GM10266 (cell line): ENCODE results near the gene PCSK6.

Experiments
- DNase-seq: peaks from one replicate; pipeline ENCODE4 v3.0.0; 2012; ENCODE audit errors: extremely low spot score
- TF ChIP-seq, protein P1 (sequence below): IDR thresholded peaks from 2 replicates; pipeline ENCODE4 v1.5.1; 2012; ENCODE audit warnings: mild to moderate bottlenecking, low read depth; ENCODE audit not compliant: control insufficient read depth, insufficient read depth; ENCODE audit errors: missing control alignments

The PCSK6 gene

DNA sequence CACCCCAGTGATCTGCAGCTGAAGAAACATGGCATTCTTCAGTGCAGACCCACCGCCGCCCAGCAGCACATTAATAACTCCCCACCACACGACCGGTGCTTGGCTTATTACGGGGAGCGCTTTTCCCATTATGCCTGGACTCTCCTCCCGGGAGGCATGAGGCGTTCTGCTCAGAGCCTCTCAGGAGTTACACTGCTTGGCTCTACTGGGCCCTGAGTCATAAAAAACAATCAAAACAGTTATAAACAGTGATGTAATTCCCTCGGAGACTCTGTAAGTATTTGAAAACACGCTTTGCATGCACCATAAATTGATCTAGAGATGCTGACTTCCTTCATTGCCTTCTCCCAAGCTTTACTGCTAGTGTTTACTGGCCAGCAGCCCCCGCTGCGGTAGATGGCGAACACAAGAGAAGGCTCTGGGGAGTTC, 117.3 kb downstream of the PCSK6 start:
- no peak for DNase-seq
- TF ChIP-seq, protein P1, sequence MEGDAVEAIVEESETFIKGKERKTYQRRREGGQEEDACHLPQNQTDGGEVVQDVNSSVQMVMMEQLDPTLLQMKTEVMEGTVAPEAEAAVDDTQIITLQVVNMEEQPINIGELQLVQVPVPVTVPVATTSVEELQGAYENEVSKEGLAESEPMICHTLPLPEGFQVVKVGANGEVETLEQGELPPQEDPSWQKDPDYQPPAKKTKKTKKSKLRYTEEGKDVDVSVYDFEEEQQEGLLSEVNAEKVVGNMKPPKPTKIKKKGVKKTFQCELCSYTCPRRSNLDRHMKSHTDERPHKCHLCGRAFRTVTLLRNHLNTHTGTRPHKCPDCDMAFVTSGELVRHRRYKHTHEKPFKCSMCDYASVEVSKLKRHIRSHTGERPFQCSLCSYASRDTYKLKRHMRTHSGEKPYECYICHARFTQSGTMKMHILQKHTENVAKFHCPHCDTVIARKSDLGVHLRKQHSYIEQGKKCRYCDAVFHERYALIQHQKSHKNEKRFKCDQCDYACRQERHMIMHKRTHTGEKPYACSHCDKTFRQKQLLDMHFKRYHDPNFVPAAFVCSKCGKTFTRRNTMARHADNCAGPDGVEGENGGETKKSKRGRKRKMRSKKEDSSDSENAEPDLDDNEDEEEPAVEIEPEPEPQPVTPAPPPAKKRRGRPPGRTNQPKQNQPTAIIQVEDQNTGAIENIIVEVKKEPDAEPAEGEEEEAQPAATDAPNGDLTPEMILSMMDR, result no peak

DNA sequence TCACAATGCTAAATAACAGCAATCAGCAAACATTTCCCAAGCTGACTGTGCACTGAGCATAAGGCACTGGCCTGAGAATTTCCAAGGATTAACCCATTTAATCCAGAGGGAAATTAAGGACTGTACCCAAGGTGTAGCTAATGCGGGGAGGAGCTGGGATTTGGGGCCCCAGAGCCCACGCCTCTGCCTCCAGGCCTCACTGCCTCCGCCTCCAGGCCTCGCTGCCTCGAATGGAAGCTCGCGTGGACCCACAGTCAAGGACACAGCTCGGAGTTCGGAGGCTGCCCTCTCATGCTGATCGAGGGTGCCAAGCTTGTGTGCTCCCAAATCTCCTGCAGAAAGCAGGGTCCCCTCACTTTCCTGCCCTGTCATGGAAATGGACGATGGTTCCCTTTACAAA, 118.0 kb downstream of the PCSK6 start:
- no peak for DNase-seq
- TF ChIP-seq, protein P1, result no peak

DNA sequence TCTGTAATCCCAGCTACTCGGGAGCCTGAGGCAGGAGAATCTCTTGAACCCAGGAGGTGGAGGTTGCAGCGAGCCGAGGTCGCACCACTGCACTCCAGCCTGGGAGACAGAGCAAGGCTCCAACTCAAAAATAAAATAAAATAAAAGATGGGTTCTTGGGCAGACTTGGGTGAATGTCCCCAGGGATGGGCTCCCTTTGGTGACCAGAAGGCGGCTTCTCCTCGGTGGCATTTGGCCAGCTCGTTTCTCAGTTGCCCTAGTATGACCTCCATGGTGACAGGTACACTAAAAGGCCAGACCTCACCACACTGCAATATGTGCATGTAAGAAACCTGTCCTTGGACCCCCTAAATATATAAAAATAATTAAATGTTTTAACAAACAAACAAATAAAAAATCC, 118.4 kb downstream of the PCSK6 start:
- TF ChIP-seq, protein P1, result no peak
- DNase-seq, result no peak

DNA sequence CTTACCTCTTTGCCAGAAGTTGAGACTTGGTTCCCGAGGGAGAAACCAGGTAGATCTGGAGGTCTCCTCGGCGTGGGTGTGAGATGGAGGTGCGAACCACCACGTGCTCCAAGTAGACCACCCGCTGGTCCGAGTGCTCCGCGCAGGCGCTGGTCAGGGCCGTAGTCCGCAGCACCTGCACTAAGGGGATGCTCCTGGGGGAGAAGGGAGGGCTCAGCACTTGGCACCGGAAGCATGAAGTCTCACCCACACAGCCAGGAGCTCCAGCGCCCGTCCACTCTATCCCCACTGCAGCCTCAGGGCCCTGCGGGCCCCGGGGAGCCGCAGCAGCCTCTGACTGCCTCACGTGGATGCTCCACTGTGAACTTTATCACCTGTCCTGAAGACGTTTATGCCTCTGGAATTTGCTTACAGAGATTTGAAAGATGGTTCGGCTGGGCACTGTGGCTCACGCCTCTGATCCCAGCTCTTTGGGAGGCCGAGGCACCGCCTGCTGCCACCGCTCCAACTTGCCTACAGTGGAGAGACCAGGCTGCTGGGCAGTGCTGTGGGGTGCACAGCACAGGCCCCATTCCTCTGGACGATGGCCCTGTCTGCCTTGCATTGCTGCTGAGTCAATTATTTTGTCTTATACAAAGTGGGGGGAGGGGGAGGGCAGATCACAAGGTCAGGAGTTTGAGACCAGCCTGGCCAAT, 119.0 kb downstream of the PCSK6 start:
- TF ChIP-seq, protein P1, result no peak
- DNase-seq, result no peak

DNA sequence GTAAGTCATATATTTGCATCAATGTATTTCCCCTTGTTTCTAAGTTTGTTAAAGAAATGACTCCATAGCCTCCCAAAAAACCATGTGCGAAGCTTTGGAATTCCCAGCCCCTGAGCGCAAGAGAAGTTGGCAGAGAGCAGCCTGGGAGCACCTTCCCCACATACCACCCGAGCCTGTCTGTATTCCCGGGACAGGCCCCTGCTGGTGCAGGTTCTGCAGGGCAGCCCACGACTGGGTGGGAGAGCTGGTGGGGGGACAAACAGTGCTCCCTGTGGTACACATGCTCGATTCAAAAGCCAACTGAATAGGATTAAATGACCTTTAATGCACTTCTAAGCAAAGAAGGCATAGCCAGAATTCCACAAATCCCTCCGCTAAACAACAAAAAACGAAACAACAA, 119.8 kb downstream of the PCSK6 start:
- no peak for DNase-seq
- TF ChIP-seq, protein P1, result no peak

DNA sequence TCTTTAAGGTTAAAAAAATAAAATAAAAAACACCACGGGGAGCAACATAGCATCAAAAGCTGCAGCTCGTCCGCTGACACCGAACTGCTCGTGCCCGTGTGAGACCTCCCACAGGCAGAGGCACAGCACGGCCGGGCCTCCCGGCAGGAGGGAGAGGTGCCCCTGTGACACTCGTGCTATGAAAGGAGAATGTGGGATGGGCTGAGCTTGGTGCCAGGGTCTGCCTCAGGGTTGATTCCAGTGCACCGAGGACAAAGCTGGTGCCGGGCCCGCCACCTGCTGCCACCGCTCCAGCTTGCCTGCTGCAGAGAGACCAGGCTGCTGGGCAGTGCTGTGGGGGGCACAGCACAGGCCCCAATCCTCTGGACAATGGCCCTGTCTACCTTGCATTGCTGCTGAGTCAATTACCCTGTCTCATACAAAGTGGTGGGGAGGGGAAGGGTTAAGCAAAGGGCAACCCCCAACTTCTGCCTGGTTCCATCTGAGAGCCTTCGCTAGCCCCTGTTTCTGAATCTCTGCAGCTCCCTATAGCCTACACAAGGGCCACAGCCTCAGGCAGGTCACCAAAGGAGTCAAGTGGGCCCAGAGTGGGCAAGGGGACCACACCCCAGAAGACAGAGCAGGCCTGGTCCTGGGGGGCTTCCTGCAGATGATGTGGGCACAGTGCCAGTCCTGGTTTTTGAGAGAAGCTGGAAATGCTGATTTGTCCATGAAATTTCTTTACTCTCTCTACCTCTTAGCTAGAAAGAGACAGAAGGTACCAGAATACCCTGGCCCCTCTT, 120.5 kb downstream of the PCSK6 start:
- TF ChIP-seq, protein P1, result no peak
- DNase-seq, result no peak

DNA sequence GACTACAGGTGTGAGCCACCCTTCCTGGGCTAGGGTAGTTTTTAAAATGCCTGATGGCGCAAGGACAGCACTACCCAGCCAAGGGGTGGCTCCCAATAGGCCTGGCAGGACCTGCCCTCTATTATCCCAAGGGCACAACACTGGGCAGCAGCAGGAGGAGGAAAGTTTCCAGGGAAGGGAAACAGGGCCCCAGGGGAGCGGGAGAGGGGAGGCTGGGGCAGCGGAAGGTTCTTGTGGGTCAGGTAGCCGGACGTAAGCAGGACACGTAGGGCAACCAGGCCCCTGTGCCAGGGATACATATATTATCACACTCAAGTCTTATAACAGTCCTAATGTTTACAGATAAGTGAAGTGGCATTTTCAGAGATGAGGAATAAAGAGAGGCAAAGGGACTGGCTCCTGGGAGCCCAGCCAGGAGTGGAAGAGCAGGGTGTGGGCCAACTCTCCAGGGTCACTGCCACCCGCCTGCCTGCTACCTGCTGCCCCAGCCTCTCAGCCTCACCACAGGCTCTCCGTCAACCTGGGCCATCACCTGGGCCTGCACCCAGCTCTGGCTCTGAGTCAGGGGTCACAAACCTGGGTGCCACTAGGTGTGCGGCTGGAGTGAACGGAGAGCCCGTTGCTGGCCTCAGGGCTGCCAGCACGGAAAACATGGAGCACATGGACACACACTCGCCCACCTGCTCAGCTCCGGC, 121.3 kb downstream of the PCSK6 start:
- no peak for DNase-seq
- TF ChIP-seq, protein P1, result no peak
